ENCODE results near the gene TM9SF1. TPM values are rescaled to one million over a fixed set of nuclear protein-coding genes. Genes with fewer than 3 reads are reported as not detected.

TM9SF1 gene, protein sequence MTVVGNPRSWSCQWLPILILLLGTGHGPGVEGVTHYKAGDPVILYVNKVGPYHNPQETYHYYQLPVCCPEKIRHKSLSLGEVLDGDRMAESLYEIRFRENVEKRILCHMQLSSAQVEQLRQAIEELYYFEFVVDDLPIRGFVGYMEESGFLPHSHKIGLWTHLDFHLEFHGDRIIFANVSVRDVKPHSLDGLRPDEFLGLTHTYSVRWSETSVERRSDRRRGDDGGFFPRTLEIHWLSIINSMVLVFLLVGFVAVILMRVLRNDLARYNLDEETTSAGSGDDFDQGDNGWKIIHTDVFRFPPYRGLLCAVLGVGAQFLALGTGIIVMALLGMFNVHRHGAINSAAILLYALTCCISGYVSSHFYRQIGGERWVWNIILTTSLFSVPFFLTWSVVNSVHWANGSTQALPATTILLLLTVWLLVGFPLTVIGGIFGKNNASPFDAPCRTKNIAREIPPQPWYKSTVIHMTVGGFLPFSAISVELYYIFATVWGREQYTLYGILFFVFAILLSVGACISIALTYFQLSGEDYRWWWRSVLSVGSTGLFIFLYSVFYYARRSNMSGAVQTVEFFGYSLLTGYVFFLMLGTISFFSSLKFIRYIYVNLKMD
- total RNA-seq, result 53.6 and 62.3 TPM in 2 replicates

DNA sequence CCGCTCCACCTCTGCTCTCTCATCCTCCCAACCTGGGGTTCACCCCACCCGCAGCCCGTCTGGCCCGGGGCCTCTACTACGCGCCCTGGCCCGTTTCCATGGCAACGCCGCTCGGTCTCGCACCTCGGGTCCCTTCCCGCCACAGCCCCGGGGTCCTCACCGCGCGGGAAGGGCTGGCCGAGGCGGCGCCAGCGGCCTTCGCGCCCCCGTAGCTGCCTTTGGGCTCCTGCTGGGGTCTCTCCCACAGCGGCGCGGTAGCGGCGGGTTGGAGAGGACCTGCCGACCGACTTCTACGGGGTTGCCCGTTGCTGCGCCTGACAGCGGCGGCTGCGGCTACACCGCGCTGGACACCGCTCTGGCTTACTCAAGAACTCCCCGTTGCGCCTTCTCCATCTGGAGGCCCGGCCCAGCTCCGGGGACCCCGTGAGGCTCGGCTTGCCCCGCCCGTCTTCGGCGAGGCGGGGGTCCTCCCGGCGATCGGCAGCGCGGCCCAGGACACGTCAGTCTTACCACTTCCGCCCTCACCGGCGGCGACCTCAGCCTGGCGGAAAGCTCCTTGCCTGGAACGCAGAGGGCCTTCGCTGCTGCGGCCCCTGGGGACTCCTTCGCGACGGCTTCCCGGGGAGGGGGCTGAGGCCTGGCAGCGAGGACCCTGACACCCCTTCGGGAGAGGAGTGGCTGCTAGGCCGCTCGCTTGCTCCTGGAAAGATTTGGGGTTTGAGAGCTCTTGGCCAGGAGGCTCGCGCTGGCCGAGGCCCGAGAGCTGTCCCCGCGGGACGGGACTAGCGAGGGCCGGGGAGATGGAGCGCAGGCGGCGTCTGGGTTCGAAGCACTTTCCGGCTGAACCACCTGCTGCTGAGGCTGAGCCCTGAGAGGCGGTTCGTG, at the start of gene TM9SF1:
Gene TM9SF1, minus strand, starts transcription at position 256 of the 885 bp plus-strand sequence. CDS start 422 bp downstream, outside the sequence.

DNA sequence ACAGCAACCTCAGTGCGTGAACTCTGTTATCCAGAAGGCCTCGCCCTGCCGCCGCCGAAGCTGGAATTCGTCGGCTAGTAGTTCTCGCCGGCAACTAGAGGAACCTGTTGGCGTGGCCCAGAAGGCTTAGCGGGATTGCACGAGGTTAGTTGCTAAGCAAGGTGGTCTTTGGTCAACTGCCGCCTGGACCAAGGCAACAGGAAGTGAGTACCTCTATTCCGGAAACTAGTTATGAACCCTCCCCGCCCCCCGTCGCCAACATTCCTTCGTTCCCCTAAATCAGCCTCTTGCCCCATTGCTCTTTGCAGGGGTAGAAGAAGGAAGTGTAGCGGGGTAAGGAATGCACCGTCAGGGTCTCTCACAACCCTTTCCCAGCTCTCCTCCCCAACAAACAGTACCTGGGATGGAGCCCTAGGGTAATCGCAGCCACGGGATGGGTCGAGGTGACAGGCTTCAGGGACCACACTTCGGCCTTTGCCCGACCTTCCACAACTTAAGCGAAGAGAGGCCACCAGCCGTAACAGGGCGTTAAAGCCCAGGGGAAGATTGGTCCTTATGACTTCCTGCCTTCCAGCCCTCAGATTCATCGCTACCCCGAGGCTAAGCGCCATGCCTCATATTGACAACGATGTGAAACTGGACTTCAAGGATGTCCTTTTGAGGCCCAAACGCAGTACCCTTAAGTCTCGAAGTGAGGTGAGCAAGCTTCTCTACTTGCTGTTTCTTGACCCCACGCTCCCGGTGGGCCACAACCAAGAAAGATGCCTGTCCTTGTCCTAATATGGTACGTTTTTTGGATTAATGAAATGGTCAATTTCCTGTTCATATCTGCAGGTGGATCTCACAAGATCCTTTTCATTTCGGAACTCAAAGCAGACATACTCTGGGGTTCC, 37.6 kb upstream of the TM9SF1 start, which contains the start of gene GMPR2:
Gene GMPR2, plus strand, starts transcription at position 285 of the 893 bp plus-strand sequence. Its CDS starts 325 bp downstream, at position 610.

DNA sequence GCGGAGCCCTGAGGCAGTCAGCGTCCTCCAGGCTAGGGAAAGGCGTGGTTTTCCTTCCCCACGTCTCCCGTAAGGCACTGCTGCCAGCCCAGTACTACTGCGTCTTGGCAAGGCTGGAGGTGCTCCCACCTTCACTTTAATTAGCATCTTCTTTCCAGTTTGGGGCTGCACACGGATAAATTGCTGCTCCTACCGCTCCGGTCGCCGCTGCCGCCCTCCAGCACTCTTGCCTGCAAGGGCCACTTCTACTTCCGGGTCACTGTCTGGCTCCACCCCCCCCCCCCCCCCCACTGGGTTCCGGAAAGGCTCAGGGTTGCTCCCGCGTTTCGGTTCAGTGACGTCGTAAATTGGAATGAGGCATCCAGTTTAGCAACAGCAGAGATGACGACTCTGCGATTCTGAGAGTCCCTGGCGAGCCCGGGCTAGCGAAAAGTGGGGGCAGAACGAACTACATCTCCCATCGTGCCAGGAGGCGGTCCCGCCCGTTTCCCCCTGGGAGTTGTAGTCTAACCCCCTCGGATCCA, 36.9 kb upstream of the TM9SF1 start, which contains the start of gene NEDD8:
Gene NEDD8, minus strand, starts transcription at position 247 of the 524 bp plus-strand sequence. Its CDS starts 100 bp downstream, at position 147.

DNA sequence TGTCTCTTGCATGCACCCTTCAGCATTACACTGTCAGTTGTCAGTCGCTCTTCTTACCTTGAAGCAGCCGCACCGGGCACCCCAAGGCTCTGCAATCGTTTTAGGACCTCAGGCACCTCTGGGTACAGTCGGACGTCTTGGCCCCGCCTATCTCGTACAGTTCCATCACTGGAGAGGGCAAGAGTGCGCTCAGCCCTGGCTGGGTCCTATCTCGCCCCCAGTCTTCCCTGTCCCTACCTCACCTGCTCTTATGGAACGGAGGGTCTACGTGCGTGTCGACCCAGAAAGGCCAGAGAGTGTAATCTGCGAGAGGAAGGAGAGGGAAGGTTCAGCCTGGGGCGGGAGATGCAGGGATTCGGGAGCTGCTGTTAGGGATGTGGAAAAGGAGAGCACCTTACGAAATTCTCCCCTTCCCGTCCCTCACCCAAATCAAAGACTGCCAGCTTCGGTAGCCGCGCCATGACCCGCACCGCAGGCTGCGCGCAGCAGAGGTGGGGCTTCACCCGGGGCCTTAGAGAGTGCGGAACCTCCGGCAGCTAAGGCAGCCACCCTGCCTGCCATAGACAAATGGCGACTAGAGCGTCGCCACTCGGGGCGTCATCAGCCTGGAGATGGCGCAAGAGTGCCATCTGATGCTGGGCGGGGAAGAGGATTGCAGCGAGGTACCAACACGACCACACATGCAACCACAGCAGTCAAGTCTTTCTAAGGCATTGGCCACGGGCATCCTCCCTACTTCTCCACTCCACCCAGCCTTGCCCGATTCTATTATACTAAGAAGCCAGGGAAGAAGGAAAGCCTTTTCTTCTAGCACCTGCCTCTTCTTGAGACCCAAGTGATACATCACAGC, 20.5 kb upstream of the TM9SF1 start, which contains the start of gene MDP1:
Gene MDP1, minus strand, starts transcription at position 572 of the 850 bp plus-strand sequence. Its CDS starts 111 bp downstream, at position 461.

DNA sequence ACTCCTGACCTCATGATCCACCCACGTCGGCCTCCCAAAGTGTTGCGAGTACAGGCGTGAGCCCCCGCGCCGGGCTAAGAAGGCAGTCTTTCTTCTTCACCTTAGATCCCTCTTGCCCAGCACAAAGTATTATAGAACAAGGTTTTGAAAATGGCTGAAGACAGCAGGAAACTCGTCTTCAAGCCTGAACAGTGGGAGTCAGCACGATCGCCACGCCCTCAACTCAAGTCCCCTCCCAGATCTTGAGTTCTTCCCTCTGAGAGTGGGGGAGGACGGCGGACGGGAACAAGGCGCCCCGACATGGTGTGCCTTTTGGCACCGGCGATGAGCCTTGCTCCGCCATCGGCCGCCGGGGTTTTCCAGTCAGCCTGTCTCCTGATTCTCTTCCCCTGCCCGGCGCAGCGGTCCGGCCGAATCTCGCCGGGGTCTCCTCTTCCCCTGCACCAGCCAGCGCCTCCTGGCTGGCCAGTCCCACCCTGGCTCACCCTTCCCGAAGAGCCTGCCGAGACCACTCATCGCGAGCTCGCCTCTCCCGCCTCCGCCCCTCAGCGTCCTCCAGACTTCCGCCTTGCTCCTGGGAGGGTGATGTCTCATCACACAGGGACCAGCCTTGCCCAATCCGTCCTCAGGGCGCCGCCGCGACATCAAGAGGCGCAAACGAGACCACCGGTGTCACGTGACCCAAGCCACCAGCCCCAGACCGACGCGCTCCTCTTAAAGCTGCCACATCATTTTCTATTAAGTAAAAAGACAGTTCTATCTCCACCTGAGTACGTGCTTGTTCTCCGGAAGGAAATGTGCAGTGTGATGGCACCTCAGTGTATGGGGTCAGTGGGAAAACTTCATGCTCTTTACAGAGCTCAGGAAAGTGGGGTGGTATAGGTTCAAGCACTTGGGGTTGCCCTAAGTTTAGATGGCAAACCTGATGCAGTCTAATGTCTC, 18.0 kb upstream of the TM9SF1 start, which contains the start of gene CHMP4A:
Gene CHMP4A, minus strand, starts transcription at position 565 of the 942 bp plus-strand sequence. Its CDS starts 49 bp downstream, at position 516.

DNA sequence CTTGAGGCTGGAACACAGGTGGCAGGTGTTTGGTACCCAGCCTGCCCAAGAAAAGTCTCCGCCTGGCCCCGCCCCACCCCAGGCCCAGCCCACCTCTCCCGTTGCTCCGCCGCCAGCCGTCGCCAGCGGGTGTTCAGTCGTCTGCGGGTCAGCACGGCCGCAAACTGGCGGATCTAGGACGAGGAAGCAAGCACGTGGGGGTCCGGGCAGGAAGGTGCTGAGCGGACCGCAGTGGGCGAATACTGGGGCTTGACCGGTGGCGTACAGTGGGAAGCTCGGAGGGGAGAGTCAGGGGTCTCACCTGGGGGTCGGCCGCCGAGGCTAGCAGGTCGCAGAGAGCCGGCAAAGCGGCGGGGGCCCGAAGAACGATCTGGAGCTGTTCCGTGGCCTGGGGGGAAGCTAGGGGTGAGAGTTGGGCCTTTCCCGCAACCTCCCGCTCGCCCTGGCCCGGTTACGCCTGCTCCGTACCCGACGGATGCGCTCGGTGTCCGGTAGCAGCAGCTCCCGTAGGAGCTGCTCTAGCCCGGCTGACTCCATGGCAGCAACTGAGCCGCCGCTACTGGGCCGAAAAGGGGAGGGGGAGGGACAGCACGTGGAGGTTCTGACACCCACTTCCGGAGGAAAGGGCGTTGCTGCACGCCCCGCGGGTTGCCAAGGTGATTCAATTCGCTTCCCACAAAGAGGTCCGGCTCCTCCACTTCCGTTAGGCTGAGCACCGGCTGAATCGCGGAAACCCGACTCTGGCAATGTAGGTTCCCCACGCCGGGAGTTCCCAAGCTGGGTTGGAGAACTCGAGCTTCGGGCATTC, 6.8 kb downstream of the TM9SF1 start, which contains the start of gene IPO4:
Gene IPO4, minus strand, starts transcription at position 566 of the 808 bp plus-strand sequence. Its CDS starts 29 bp downstream, at position 537.

DNA sequence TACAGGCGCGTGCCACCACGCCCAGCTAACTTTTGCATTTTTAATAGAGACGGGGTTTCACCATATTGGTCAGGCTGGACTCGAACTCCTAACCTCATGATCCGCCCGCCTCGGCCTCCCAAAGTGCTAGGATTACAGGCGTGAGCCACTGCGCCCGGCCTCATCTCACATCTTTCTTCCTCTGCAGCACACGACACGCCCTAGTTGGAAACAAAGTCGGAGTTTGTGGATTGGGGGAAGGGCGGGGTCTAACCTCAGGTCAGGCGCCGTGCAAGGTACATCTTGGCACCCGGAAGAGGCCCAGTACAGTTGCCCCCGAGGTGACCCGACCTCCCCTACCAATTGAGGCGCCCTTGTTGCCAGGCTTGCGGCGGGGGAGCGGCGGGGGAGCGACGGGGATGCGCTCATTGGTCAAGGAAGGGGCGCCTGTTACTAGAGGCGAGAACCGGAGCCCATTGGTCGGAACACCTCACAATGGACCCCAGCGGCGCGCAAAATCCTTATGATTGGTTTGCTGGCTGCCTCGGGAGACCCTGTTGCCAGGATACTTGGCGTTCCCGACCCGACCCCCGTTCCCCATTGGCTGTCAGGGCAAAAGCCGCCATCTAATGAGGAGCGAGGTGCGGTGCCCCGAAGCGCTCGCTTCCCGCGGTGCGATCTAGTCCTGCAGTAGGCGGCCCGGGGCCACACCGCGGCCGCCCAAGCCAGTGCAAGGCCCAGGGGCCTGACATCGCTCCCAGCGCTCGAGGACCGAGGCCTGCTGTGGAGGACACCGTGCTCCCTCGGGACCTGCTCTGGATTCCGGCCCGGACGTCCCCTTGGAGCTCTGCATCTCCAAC, 23.6 kb downstream of the TM9SF1 start, which contains the start of gene REC8:
Gene REC8, plus strand, starts transcription at position 659 of the 839 bp plus-strand sequence. CDS start 473 bp downstream, outside the sequence.

DNA sequence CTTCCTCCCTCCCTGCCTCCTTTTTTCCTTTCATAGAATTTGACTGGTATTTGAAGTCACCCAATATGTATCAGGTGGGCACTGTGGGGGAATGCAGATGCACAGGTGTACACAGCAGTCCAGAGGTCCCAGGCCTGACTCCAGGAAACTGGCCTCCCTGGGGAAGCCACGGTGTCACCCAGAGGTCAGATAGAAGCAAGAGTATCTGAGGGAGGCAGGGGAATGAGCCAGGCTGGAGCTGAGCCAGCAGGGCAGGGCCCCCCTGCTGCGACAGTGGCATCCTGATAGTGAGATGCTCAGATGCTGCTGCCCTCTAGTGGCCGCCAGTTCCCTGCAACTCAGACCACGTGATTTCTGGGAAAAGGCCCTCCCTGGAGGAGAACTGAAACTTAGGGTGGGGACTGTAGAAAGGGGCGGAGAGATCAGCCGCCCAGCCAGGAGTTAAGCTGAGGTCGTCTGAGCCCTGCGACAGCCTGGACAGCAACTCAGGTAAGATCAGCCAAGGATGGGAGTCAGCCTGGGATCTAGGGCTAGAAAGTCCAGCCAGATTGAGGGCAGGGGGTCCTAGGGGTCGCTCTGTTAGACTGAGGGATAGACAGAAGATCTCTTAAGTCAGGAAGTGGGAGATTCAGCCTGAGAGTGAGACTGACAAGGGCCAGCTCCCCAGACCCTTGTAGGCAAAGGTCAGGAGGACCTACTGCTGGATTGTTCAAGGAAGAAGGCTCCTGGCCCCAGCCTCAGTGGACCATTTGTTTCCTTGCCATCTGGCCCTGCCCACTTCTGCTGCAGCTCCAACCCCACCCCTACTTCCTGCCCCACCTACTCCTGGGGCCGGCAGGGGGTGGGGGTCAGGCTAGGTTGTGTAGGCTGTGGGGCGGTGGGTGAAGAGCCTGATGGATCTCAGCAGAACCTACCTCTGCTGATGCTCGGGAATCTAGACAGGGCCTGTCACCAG, 34.1 kb downstream of the TM9SF1 start, which contains the start of gene IRF9:
Gene IRF9, plus strand, starts transcription at position 416 of the 955 bp plus-strand sequence. CDS start 880 bp downstream, outside the sequence.

DNA sequence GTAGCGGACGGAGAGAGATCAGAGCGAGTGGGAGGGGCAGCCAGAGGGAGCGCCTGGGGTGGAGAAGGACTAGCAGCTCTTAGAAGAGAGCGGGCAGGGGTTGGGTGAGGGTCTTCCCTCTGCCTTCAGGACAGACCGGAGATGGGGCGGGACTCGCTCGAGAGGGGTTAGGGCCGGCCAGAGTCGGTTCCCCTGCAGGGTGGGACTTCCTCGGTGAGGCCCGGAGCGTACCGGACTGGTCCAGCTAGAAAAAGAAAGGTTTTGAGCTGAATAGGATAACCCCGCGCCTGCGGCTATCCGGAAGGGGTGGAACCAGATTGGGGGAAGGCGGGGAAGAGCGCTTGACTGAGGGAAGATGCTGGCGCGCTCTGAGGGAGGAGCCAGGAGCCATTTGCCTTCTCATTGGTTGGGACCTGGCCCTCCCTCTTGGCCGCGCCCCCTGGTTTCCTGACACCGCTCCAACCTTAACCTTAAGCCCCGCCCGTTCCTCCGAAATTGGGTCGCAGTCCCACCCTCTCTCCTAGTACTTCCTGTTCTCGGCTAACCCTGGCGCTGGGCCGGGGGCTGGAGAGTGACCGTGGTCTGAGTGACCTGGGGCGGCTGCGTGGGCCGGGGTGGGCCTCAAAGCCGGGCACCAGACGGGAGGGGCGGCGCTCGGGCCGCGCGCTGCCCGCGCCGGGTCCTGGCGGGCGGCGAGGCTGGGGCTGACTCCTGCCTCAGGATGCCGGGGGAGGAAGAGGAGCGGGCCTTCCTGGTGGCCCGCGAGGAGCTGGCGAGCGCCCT, 48.1 kb downstream of the TM9SF1 start, which contains the start of gene RNF31:
Gene RNF31, plus strand, starts transcription at position 521 of the 783 bp plus-strand sequence. Its CDS starts 201 bp downstream, at position 722.

DNA sequence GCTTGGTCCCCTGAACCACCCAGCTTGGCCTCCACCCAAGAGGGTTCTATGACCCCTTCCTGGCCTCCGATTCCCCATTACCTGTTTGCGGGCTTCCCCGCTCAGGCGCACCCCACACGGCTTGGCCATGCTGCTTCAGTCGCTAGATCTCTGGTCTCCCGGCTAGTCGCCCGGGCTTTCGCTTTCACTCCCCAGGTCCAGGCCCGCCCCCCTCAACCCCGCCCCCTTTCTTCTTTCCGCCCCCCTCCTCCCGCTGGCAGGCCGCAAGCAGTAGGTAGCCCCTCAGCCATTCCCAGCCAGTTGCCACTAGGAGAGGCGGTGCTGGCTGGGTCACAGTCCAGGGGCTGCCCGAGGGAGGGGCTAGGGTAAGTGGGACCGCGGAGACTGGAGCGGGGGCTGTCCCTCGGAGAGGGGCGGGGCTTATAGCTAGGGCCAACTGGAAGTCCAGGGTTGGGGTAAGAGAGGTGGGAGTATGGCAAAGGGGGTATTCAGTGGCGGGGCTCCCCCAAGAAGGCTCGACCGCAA, 48.7 kb downstream of the TM9SF1 start, which contains the start of gene PSME2:
Gene PSME2, minus strand, starts transcription at position 158 of the 525 bp plus-strand sequence. Its CDS starts 29 bp downstream, at position 129.

DNA sequence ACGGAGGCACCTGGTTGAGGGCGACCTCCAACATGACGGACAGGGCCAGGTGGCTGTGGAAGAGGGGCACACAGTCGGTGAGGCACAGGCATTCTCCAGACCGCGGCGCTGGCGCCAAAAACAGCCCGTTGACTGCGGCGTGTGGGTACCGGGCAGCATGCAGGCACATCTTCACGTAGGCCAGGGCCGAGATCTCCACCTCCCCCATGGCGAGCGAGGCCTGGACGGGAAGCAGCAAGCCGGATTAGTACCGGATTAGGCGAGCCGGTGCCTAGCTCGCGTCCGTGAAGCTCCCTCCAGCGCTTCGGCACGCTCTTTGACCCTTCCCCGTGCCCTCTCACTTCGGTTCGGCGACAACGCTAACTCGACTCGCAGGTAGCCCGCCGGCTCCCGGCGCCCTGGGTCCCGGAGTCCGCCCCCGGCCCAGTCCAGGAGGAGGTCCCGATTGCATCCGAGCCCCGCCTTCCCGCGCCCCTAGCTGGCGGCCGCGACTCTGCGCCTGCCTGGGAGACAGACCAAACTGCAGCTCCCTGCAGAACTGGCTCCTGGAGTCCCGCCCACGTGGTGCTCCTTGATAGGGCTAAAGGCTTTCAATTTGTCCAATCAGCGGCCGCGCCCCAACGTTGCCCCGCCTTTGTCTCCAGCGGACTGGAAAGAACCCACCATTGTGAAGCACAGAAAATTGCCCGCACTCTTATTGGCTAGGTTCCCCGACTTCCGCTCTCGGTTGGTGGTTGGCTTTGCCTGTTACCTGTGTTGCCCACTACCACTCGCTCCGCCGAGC, 54.0 kb downstream of the TM9SF1 start, which contains the start of gene EMC9:
Gene EMC9, minus strand, starts transcription at position 495 of the 784 bp plus-strand sequence. Its CDS starts 287 bp downstream, at position 208.

Measured in vein endothelial cell (primary cell).